ENCODE measurements around the gene FTO.

Gene FTO

GRCh38 chr16:54056921-54057320 lies 353.0 kb downstream of the FTO start:
- H3F3A ChIP-seq (ENCODE audit: insufficient read depth, low read length) = no peaks in the 10 kb centered on the region
- TF ChIP-seq CTCF (IDR thresholded peaks at IDR 0.05; ENCODE audit: low read length) (no peak), EZH2phosphoT487 (IDR thresholded peaks at IDR 0.05; ENCODE audit: low read length) (no peak), EZH2 (optimal IDR thresholded peaks at IDR 0.05; ENCODE audit: low read depth, low read length) (no peak)
- DNase-seq = no peak

GRCh38 chr16:54059319-54059718 lies 355.4 kb downstream of the FTO start:
- Histone ChIP-seq H3K9me2 (replicated peaks; ENCODE audit: insufficient read depth, low read length) (no peaks in the 10 kb centered on the region), H3K4me2 (ENCODE audit: low read depth, low read length) (no peak overlapping the region), H3F3A (ENCODE audit: insufficient read depth, low read length) (no peaks in the 10 kb centered on the region), H3K79me2 (ENCODE audit: low read length) (no peaks in the 10 kb centered on the region), H3K4me1 (ENCODE audit: low read length) (no peaks in the 10 kb centered on the region), H4K20me1 (ENCODE audit: insufficient read depth, low read length) (no peaks in the 10 kb centered on the region), H3K36me3 (replicated peaks; ENCODE audit: insufficient read depth, low read length) (no peaks in the 10 kb centered on the region), H3K9ac (ENCODE audit: low read length) (no peak overlapping the region), H3K27ac (ENCODE audit: low read length) (no peak overlapping the region), H3K9me3 (replicated peaks; ENCODE audit: insufficient read depth, low read length) (no peaks in the 10 kb centered on the region), H3K4me3 (ENCODE audit: low read length) (no peak overlapping the region), H3K27me3 (replicated peaks; ENCODE audit: insufficient read depth, low read length) (no peaks in the 10 kb centered on the region), H2AFZ (ENCODE audit: low read length) (no peak overlapping the region)
- DNase-seq = no peak
- no peak for TF ChIP-seq EZH2phosphoT487 (IDR thresholded peaks at IDR 0.05; ENCODE audit: low read length)
- no peak for TF ChIP-seq EZH2 (optimal IDR thresholded peaks at IDR 0.05; ENCODE audit: low read depth, low read length)
- no peak for TF ChIP-seq CTCF (IDR thresholded peaks at IDR 0.05; ENCODE audit: low read length)

More at GRCh38 chr16:54056921-54057320, 353.0 kb downstream of the FTO start:
- Histone ChIP-seq H3K27me3 (replicated peaks; ENCODE audit: insufficient read depth, low read length) (no peaks in the 10 kb centered on the region), H4K20me1 (ENCODE audit: insufficient read depth, low read length) (no peaks in the 10 kb centered on the region), H3K79me2 (ENCODE audit: low read length) (no peaks in the 10 kb centered on the region), H3K27ac (ENCODE audit: low read length) (no peak overlapping the region), H3K9ac (ENCODE audit: low read length) (no peak overlapping the region), H3K36me3 (replicated peaks; ENCODE audit: insufficient read depth, low read length) (no peaks in the 10 kb centered on the region), H2AFZ (ENCODE audit: low read length) (no peak overlapping the region), H3K9me2 (replicated peaks; ENCODE audit: insufficient read depth, low read length) (no peaks in the 10 kb centered on the region), H3K4me2 (ENCODE audit: low read depth, low read length) (no peak overlapping the region), H3K9me3 (replicated peaks; ENCODE audit: insufficient read depth, low read length) (no peaks in the 10 kb centered on the region), H3K4me3 (ENCODE audit: low read length) (no peak overlapping the region), H3K4me1 (ENCODE audit: low read length) (no peaks in the 10 kb centered on the region)

- Histone ChIP-seq H3K27me3 (replicated peaks; ENCODE audit: insufficient read depth, low read length) (no peaks in the 10 kb centered on the region), H3K79me2 (ENCODE audit: low read length) (no peaks in the 10 kb centered on the region), H3K9ac (ENCODE audit: low read length) (no peak overlapping the region), H3K4me3 (ENCODE audit: low read length) (no peak overlapping the region), H3K9me2 (replicated peaks; ENCODE audit: insufficient read depth, low read length) (no peaks in the 10 kb centered on the region), H4K20me1 (ENCODE audit: insufficient read depth, low read length) (no peaks in the 10 kb centered on the region), H3F3A (ENCODE audit: insufficient read depth, low read length) (no peaks in the 10 kb centered on the region), H3K4me2 (ENCODE audit: low read depth, low read length) (no peak overlapping the region), H3K27ac (ENCODE audit: low read length) (no peak overlapping the region), H3K4me1 (ENCODE audit: low read length) (no peaks in the 10 kb centered on the region), H2AFZ (ENCODE audit: low read length) (no peak overlapping the region), H3K9me3 (replicated peaks; ENCODE audit: insufficient read depth, low read length) (no peaks in the 10 kb centered on the region), H3K36me3 (replicated peaks; ENCODE audit: insufficient read depth, low read length) (no peaks in the 10 kb centered on the region)
- no peak for TF ChIP-seq CTCF (IDR thresholded peaks at IDR 0.05; ENCODE audit: low read length)
- TF ChIP-seq EZH2 (optimal IDR thresholded peaks at IDR 0.05; ENCODE audit: low read depth, low read length) = no peak
- no peak for TF ChIP-seq EZH2phosphoT487 (IDR thresholded peaks at IDR 0.05; ENCODE audit: low read length)
- no peak for DNase-seq
Measured at GRCh38 chr16:54060599-54061421, 356.9 kb downstream of the FTO start.
